GM19351 (cell line): ENCODE results near the gene ZNF491.
A peak's percentile ranks its signal among the peaks of the same experiment; 100 is the strongest.
"Not testable (repeated sequence)": the region's sequence is repeated elsewhere in the genome, so short reads cannot be mapped to it uniquely, and the experiment has no call there.

Experiments used
- ATAC-seq: cut with Tn5 transposase; IDR thresholded peaks from one replicate; pipeline ENCODE4 v1.9.1; 2021; ENCODE audit warnings: mild to moderate bottlenecking, moderate library complexity; ENCODE audit not compliant: unreplicated experiment

ZNF491 gene

DNA sequence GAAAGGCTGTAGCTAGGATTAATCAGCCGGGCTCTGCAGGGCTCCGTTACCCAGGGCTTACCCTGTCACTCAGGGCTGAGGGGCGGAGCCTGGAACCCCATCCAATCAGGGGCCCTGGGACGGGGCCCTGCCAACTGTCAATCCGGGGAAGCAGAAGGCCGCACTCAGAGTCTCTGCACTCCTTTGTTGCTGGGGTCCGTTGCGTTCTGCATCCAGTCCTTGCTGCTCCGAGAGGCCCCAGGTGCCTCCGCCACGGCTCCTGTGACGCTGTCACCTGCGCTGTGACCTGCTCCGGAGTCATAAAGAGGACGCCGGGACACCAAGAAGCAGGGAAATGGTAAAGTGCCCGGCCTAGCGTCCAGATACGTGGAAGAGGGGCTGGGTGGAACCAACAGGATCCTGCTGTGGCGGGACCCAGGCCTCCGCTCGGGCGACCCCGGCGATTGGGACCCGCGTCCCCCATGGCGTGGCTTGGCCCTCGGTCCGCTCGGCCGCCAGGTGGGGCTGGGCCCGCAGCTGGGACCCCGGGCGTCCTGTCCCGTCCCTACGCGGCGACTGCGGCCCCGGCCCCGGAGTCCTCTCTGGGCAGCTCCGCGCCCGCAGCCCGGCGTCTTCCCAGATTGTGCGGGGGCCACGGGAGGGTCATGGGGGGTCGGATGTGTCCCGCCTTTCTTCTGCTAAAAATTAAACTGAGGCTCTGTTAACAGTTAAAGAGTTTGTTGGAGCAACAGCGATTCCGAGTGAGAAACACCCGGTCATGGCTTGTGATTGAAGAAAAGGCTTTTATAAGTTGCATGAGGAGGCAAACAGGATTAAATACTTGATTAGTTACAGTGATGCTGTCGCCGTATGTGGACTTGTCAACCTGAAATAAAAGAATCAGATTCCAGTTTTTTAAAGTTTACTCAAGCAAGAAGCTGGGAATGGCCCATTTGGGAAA is at the start of gene ZNF491:
Gene ZNF491, plus strand, starts transcription at position 133 of the 940 bp plus-strand sequence. CDS start 7,431 bp downstream, outside the sequence.
- peak; percentile 97 for ATAC-seq

DNA sequence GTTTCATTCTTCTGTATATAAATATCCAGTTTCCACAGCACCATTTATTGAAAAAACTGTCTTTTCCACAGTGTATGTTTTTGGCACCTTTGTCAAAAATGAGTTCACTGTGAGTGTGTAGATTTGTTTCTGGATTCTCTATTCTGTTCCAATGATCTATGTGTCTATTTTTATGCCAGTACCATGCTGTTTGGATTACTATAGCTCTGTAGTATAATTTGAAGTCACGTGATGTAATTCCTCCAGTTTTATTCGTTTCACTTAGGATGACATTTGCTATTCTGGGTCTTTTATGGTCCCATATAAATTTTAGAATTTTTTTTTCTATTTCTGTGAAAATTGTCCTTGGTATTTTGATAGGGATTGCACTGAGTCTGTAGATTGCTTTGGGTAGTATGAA is 48.6 kb upstream of the ZNF491 start:
- no peak for ATAC-seq

DNA sequence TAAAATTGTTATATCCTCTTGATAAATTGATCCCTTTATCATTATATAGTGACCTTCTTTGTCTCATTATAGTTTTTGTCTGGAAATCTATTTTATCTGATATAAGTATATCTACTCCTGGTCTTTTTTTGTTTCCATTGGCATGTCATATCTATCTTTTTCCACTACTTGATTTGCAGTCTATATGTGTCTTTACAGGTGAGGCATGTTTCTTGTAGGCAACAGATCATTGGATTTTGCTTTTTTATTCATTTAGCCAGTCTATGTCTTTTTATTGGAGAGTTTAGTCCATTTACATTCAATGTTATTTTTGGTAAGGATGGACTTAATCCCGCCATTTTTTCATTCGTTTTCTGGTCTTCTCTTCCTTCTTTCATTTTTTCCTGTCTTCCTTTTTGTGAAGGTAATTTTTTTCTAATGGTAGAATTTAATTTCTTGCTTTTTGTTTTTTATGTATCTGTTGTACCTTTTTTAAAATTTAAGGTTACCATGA is 46.0 kb upstream of the ZNF491 start:
- no peak for ATAC-seq

GRCh38 chr19:11754663-11755062 is 43.7 kb upstream of the ZNF491 start:
- ATAC-seq, result no peak

- no peak for ATAC-seq
Measured at GRCh38 chr19:11756965-11757364, 41.4 kb upstream of the ZNF491 start.

DNA sequence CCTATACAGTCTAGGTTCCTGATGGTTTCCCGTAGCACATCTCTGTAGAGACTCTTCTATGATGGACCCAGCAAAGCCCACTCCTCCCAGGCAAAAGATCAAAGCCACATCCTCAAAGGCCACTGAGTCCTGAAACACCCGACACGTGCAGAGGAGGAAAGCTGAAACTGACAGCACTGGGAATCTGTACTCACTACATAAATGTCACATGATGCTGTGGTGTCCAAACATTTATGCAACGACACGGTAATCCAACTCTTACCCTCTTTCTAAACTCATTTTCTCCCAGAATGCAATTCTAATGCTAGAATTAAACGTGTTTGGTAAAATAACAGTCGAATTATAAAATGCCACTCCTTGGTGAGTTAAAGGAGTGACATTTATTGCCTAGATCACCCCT is 38.5 kb upstream of the ZNF491 start:
- ATAC-seq, result no peak

DNA sequence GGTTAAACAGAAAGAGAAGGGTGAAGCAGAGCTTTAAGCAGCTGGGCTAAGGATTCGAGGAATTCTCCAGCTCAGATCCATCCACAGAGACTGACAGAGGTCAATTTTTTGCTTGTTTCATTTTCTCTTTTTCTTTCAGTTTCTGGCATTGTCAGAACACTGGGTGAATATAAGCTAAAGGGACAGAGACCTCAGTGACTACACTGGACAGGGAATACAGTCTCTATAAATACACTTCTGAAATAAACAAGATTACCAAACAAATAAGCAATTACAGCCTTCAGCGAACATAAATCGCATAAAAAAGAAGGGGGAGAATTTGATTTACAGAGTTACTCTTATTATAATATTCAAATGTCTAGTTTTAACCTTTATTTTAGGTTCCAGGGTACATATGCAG is 35.2 kb upstream of the ZNF491 start:
- ATAC-seq, result no peak

GRCh38 chr19:11763611-11764010 is 34.7 kb upstream of the ZNF491 start:
- no peak for ATAC-seq

GRCh38 chr19:11766597-11767591 is 31.4 kb upstream of the ZNF491 start, which contains the start of gene ZNF441:
ZNF441 (plus strand) TSS chr19:11767000; CDS start chr19:11767194, 194 bp downstream.
- ATAC-seq, result peak; percentile 96

- no peak for ATAC-seq
Measured at GRCh38 chr19:11767633-11768133, 30.6 kb upstream of the ZNF491 start.

DNA sequence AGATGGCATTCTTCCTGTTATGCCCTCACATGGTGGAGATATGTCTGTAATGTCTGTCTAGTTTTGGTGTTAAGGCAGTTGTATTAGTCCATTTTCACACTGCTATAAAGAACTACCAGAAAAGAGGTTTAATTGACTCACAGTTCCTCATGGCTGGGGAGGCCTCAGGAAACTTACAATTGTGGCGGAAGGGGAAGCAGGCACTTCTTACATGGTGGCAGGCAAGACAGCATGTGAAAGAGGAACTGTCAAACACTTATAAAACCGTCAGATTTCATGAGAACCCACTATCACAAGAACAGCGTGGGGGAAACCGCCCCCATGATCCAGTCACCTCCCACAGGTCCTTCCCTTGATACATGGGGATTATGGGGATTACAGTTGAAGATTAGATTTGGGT is 28.3 kb upstream of the ZNF491 start:
- ATAC-seq, result no peak

DNA sequence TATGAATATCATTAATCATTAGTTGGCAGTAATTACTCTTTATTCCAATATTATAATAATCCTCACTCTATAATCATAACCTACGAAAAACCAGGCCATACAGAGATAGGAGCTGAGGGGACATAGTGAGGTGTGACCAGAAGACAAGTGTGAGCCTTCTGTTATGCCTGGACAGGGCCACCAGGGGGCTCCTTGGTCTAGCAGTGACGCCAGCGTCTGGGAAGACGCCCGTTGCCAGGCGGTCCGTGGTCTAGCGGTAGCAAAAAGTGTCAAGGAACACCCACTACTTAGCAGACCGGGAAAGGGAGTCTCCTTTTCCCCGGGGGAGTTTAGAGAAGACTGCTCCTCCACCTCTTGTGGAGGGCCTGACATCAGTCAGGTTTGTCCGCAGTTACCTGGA is 26.8 kb upstream of the ZNF491 start:
- not testable (repeated sequence) for ATAC-seq

GRCh38 chr19:11776669-11777068 is 21.7 kb upstream of the ZNF491 start:
- ATAC-seq, result not testable (repeated sequence)

GRCh38 chr19:11780431-11781020 is 17.8 kb upstream of the ZNF491 start:
- ATAC-seq, result no peak

DNA sequence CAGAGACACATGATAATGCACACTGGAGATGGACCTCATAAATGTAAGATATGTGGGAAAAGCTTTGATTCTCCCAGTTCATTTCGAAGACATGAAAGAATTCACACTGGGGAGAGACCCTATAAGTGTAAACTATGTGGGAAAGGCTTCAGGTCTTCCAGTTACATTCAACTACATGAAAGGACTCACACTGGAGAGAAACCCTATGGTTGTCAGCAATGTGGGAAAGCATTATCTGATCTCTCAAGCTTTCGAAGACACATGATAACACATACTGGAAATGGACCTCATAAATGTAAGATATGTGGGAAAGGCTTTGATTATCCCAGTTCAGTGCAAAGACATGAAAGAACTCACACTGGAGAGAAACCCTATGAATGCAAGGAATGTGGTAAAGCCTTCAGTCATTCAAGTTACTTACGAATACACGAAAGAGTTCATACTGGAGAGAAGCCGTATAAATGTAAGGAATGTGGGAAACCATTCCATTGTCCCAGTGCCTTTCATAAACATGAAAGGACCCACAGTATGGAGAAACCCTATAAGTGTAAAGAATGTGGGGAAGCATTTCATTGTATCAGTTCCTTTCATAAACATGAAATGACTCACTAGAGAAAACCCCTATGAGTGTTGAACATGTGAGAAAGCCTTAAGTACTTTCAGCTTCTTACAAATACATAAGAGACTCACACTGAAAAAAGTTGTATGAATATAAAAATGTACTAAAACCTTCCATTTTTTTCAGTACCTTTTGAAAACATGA is 16.8 kb upstream of the ZNF491 start:
- ATAC-seq, result no peak

GRCh38 chr19:11783767-11784166 is 14.6 kb upstream of the ZNF491 start:
- ATAC-seq, result no peak

- ATAC-seq, result no peak
Measured at GRCh38 chr19:11784356-11784755, 14.0 kb upstream of the ZNF491 start.

DNA sequence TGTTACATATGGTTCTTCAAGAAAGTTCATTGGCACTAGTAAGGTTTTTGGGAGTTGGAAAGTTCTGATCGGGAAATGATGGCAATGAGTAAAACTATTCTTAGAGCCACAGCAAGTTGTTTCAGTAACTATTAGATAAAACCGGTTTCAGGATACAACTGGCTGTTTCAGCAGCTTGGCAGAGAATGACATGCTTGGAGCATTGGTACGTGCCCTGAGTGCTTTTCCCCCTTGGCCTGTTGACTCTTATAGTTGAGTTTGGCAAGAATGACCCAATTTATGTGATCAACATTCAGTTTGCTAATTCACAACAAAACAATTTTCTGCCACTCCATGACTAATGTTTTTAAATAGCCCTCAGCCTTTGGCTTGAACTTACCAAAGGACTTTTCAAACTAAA is 10.8 kb upstream of the ZNF491 start:
- ATAC-seq, result no peak

DNA sequence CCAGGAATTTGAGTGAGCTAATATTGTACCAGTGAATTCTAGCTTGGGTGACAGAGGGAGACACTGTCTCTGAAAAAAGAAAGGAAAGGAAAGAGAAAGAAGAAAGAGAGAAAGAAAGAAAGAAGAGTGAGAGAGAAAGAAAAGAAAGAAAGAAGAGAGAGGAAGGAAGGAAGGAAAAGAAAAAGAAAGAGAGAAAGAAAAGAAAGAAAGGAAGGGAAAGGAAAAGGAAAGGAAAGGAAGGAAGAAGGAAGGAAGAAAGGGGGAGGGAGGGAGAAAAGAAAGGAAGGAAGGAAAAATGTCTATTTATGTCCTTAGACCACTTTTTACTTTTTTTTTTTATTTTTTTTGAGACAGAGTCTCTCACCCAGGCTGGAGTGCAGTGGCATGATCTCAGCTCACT is 5.4 kb upstream of the ZNF491 start:
- no peak for ATAC-seq

DNA sequence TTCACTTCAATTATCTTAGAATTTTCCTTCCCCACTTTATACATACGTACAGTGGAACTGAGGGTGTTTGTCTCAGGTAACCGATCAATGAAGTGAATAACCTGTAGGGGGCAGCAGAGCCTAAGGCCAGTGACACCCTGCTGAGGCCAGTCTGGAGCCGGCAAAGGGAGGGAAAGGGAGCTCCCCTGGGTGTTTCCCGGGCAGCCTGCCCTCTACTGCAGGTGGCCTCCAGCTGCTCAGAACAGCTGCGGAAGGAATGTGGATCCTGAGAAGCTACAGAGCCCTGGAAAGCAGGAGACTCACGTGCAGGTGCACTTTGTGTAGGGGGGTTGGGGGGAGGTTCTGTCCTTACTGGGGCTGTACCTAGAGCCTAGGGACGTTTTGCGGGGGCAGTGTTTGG is 832 bp upstream of the ZNF491 start:
- no peak for ATAC-seq
